HEK293 (cell line): Measurements from ENCODE around the gene PSMA2.

Experiments used
- CTCF ChIP-seq: fragments of 450-650 bp; formaldehyde crosslinking; IDR thresholded peaks from 2 replicates; pipeline ENCODE4 v1.5.1; 2016; ENCODE audit warnings: missing biosample characterization, missing genetic modification characterization
- YY1 ChIP-seq: fragments of 450-650 bp; formaldehyde crosslinking; IDR thresholded peaks from 2 replicates; pipeline ENCODE4 v1.5.1; 2018; ENCODE audit warnings: missing biosample characterization, missing genetic modification characterization
- ZNF211 ChIP-seq: fragments of 450-650 bp; formaldehyde crosslinking; IDR thresholded peaks from 2 replicates; pipeline ENCODE4 v1.5.1; 2016; ENCODE audit warnings: low read depth, missing biosample characterization, missing genetic modification characterization
- ZNF26 ChIP-seq: fragments of 450-650 bp; formaldehyde crosslinking; IDR thresholded peaks from 2 replicates; pipeline ENCODE4 v1.5.1; 2016; ENCODE audit warnings: missing biosample characterization, missing genetic modification characterization
- ZNF571 ChIP-seq: fragments of 450-650 bp; formaldehyde crosslinking; IDR thresholded peaks from 2 replicates; pipeline ENCODE4 v1.5.0; 2017; ENCODE audit warnings: missing biosample characterization, missing genetic modification characterization
- ZSCAN18 ChIP-seq: fragments of 450-650 bp; formaldehyde crosslinking; IDR thresholded peaks from 2 replicates; pipeline ENCODE4 v1.5.1; 2016; ENCODE audit warnings: missing biosample characterization, missing genetic modification characterization

- no peak for TF ChIP-seq YY1
- no peak for TF ChIP-seq ZNF211
- TF ChIP-seq CTCF (tag by site-specific recombination) = no peak
- no peak for TF ChIP-seq ZNF26 (tag by site-specific recombination)
- TF ChIP-seq ZNF571 (tag by site-specific recombination) = no peak
- TF ChIP-seq ZSCAN18 = no peak
Measured at GRCh38 chr7:42956062-42956461, 24.1 kb upstream of the PSMA2 start.
